NOMO-1 treated with dmso at 0.1 percent for 144 hours (cell line): ENCODE data around the gene PRPF19.

Source experiments
- DNase-seq: peaks from one replicate; lab custom pipeline; 2025; ENCODE audit not compliant: unreplicated experiment; lab: John Stamatoyannopoulos, UW

The PRPF19 gene

GRCh38 chr11:60924110-60924905, 17.9 kb upstream of the PRPF19 start, which contains the start of gene TMEM132A:
Gene TMEM132A, plus strand, starts transcription at chr11:60924460. Its CDS starts 174 bp downstream, at chr11:60924634.
- DNase-seq, result no peak

GRCh38 chr11:60923800-60924109, 17.4 kb upstream of the PRPF19 start:
- DNase-seq, result no peak

- no peak for DNase-seq
These were observed 16.9 kb upstream of the PRPF19 start for GRCh38 chr11:60923326-60923725.

- no peak for DNase-seq
These were observed 16.5 kb upstream of the PRPF19 start for GRCh38 chr11:60922906-60923305.

- no peak for DNase-seq
These were observed 15.5 kb upstream of the PRPF19 start for GRCh38 chr11:60921777-60922335.

GRCh38 chr11:60921259-60921658, 14.9 kb upstream of the PRPF19 start:
- DNase-seq, result no peak

- no peak for DNase-seq
These were observed 13.6 kb upstream of the PRPF19 start for GRCh38 chr11:60919956-60920355.

GRCh38 chr11:60919320-60919719, 12.9 kb upstream of the PRPF19 start:
- DNase-seq, result peak; percentile 31

GRCh38 chr11:60918939-60919265, 12.5 kb upstream of the PRPF19 start:
- DNase-seq, result no peak

GRCh38 chr11:60918251-60918938, 12.0 kb upstream of the PRPF19 start:
- no peak for DNase-seq

GRCh38 chr11:60917267-60917666, 10.9 kb upstream of the PRPF19 start:
- DNase-seq, result no peak

- no peak for DNase-seq
These were observed 10.4 kb upstream of the PRPF19 start for GRCh38 chr11:60916669-60917206.

- peak; percentile 77 for DNase-seq
These were observed 9.0 kb upstream of the PRPF19 start for GRCh38 chr11:60915248-60915914.

- no peak for DNase-seq
These were observed 8.4 kb upstream of the PRPF19 start for GRCh38 chr11:60914633-60915247.

- DNase-seq, result peak; percentile 75
These were observed 7.6 kb upstream of the PRPF19 start, which contains the start of gene TMEM109 for GRCh38 chr11:60913793-60914632. Gene TMEM109, plus strand, starts transcription at chr11:60914158. Its CDS starts 5,536 bp downstream, at chr11:60919694.

- no peak for DNase-seq
These were observed 6.6 kb upstream of the PRPF19 start for GRCh38 chr11:60912851-60913528.

GRCh38 chr11:60912223-60912850, 6.0 kb upstream of the PRPF19 start:
- DNase-seq, result no peak

- DNase-seq, result no peak
These were observed 4.5 kb upstream of the PRPF19 start for GRCh38 chr11:60910711-60911380.
